Prostate gland (tissue), 2 donors: Measurements from ENCODE around the gene TMEM204. TPM values are rescaled to one million over a fixed set of nuclear protein-coding genes. Genes with fewer than 3 reads are reported as not detected.

ENCODE experiments used
- DNase-seq: peaks from one replicate; pipeline ENCODE4 v3.0.0-alpha.2; 2019; ENCODE audit warnings: low spot score
- H3K27ac ChIP-seq, 2 donors: fragments of 200-600 bp; sonication (generic); 2 replicates each; pipeline ENCODE4 v1.5.1; 2017 to 2019
- H3K27me3 ChIP-seq: fragments of 200-600 bp; sonication (generic); replicated peaks from 2 replicates; pipeline ENCODE4 v1.5.1; 2019; ENCODE audit not compliant: insufficient read depth
- H3K36me3 ChIP-seq, 2 donors: fragments of 200-600 bp; sonication (generic); 1 replicate in 1 of 2; 2 replicates in 1 of 2; pipeline versions ENCODE4 v1.5.1 to v1.8.1; 2017 to 2019
- H3K4me1 ChIP-seq: fragments of 200-600 bp; sonication (generic); replicated peaks from 2 replicates; pipeline ENCODE4 v1.5.1; 2019
- H3K4me3 ChIP-seq, 2 donors: fragments of 200-600 bp; sonication (generic); 2 replicates each; pipeline ENCODE4 v1.5.1; 2017 to 2019
- H3K9me3 ChIP-seq: fragments of 200-600 bp; sonication (generic); 2 replicates; pipeline ENCODE4 v1.5.1; 2017
- CTCF ChIP-seq, 4 experiments: fragments of 200-600 bp in 2 of 4; fragments of 450-650 bp in 2 of 4; sonication (generic) in 2 of 4; IDR thresholded peaks; 1 replicate in 3 of 4; 2 replicates in 1 of 4; pipeline ENCODE4 v1.5.1; 2016 to 2019; ENCODE audit warnings: antibody characterized with exemption in 4 of 4, mild to moderate bottlenecking in 2 of 4, moderate library complexity in 2 of 4
- POLR2A ChIP-seq: fragments of 450-650 bp; IDR thresholded peaks from one replicate; pipeline ENCODE4 v1.6.1; 2016; ENCODE audit warnings: antibody characterized with exemption, mild to moderate bottlenecking
- POLR2AphosphoS5 ChIP-seq: sonication (generic); formaldehyde crosslinking; IDR thresholded peaks from one replicate; pipeline ENCODE4 v1.6.1; 2017; ENCODE audit warnings: antibody characterized with exemption
- WGBS: methylation state at CpG from one replicate; pipeline ENCODE4 v1.1.5; 2018; 5-methylcytosine and 5-hydroxymethylcytosine counted together
- intact Hi-C: fragments of 100-400 bp; cut with DNase I; formaldehyde crosslinking; loops from one replicate; pipeline ENCODE4 v1.14.2; 2022
- total RNA-seq, 2 donors: library from RNA; depleted of rRNA; stranded (reverse); fragments of >200 nt; gene quantifications; one replicate each; pipeline ENCODE4 v1.1.0, GENCODE V29; 2016

The TMEM204 gene
- total RNA-seq, 2 donors from 2014 or later, result 20.7 to 33.9 TPM

- 30% methylated on average over 5 of the region's 5 CpGs for WGBS
- Histone ChIP-seq H3K9me3 (no peaks in the 10 kb centered on the region), H3K4me3 (no peak overlapping the region), H3K27me3 (no peaks in the 10 kb centered on the region), H3K27ac (peak overlapping the region; percentile 72 to 84), H3K36me3 (no peaks in the 10 kb centered on the region), H3K4me1 (peaks cover 29% of the 10 kb centered on the region)
- TF ChIP-seq POLR2AphosphoS5 (no peak), CTCF (IDR thresholded peaks at IDR 0.05) (no peak), POLR2A (no peak)
- intact Hi-C loops, result no loop called here
- DNase-seq, result peak; percentile 28
Observed at GRCh38 chr16:1548233-1548632, 14.8 kb downstream of the TMEM204 start.

DNA sequence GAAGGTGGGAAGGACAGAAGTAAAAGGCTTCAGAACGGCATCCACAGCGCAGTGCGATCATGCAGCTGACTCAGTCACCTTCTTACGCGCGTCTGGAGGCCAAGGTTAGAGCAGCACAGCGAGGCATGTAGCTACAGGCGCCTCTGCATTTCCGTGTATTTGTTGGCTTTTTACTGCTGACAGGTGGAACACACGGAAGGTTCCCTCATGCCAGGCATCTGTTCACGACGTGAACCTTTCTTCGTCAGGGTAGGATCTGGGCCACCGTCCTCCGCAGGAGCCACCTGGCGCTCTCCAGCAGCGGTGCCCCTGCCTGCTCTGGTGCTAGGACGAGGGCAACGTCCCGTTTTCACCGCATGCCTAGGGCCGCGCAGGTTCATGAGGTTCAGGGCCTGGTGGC lies 15.3 kb downstream of the TMEM204 start:
- DNase-seq, result peak; percentile 84
- H3K4me3 ChIP-seq, result no peak overlapping the region
- TF ChIP-seq POLR2A (peak; percentile 56), POLR2AphosphoS5 (peak; percentile 90), CTCF (IDR thresholded peaks at IDR 0.05) (peak in 2 of 4 experiments; percentile 6 to 22)
- 39% methylated on average over 23 of the region's 23 CpGs for WGBS
- peaks cover 29% of the 10 kb centered on the region for H3K4me1 ChIP-seq
- no peaks in the 10 kb centered on the region for H3K9me3 ChIP-seq
- H3K27ac ChIP-seq, result peak overlapping the region; percentile 72 to 84
- H3K36me3 ChIP-seq, result no peaks in the 10 kb centered on the region
- intact Hi-C loops, result no loop called here
- no peaks in the 10 kb centered on the region for H3K27me3 ChIP-seq

GRCh38 chr16:1550069-1550468 lies 16.6 kb downstream of the TMEM204 start:
- H3K36me3 ChIP-seq, result peaks cover 0 to 3% of the 10 kb centered on the region in 2 donors
- H3K9me3 ChIP-seq, result no peaks in the 10 kb centered on the region
- WGBS, result 59% methylated on average over 8 of the region's 8 CpGs
- no peak overlapping the region for H3K4me3 ChIP-seq
- H3K4me1 ChIP-seq, result peaks cover 29% of the 10 kb centered on the region
- no peak for DNase-seq
- H3K27me3 ChIP-seq, result no peaks in the 10 kb centered on the region
- intact Hi-C loops, result no loop called here
- no peak for TF ChIP-seq POLR2A
- TF ChIP-seq CTCF (IDR thresholded peaks at IDR 0.05), result no peak
- TF ChIP-seq POLR2AphosphoS5, result peak; percentile 4
- peak overlapping the region; percentile 72 to 84 for H3K27ac ChIP-seq

- intact Hi-C loops, result no loop called here
- no peak for DNase-seq
Observed at GRCh38 chr16:1550696-1551095, 17.2 kb downstream of the TMEM204 start.

More at GRCh38 chr16:1550696-1551095, 17.2 kb downstream of the TMEM204 start:
- Histone ChIP-seq H3K4me3 (no peak overlapping the region), H3K36me3 (peaks cover 0 to 8% of the 10 kb centered on the region in 2 donors), H3K27ac (peak overlapping the region; percentile 72 to 84), H3K4me1 (peaks cover 26% of the 10 kb centered on the region), H3K27me3 (no peaks in the 10 kb centered on the region), H3K9me3 (no peaks in the 10 kb centered on the region)
- TF ChIP-seq POLR2A (no peak), CTCF (IDR thresholded peaks at IDR 0.05) (no peak), POLR2AphosphoS5 (no peak)
- 95% methylated on average over 15 of the region's 15 CpGs for WGBS
